Loucy (cell line): ENCODE results near the gene FAM124A.

Experiments
- H2AFZ ChIP-seq: fragments of 200-600 bp; sonication (generic); 2 replicates; pipeline ENCODE4 v1.6.0; 2016; ENCODE audit warnings: antibody characterized with exemption, mild to moderate bottlenecking, low read length, moderate library complexity
- H3F3A ChIP-seq: fragments of 200-600 bp; 2 replicates; pipeline ENCODE4 v1.6.0; 2016; ENCODE audit warnings: antibody characterized with exemption, low read depth, mild to moderate bottlenecking
- H3K27me3 ChIP-seq: fragments of 200-600 bp; sonication (generic); 2 replicates; pipeline ENCODE4 v1.6.1; 2014; ENCODE audit warnings: low read length, mild to moderate bottlenecking; ENCODE audit not compliant: insufficient read depth, poor library complexity, severe bottlenecking
- H3K36me3 ChIP-seq: fragments of 200-600 bp; sonication (generic); 2 replicates; pipeline ENCODE4 v1.6.1; 2016; ENCODE audit warnings: low read length; ENCODE audit not compliant: insufficient read depth
- H3K4me1 ChIP-seq: fragments of 200-600 bp; sonication (generic); 2 replicates; pipeline ENCODE4 v1.5.1; 2014; ENCODE audit warnings: low read length, mild to moderate bottlenecking; ENCODE audit not compliant: insufficient read depth, poor library complexity, severe bottlenecking
- H3K4me2 ChIP-seq: fragments of 200-600 bp; sonication (generic); 2 replicates; pipeline ENCODE4 v1.6.0; 2014; ENCODE audit warnings: antibody characterized with exemption, low read length, low read depth, mild to moderate bottlenecking; ENCODE audit not compliant: poor library complexity, severe bottlenecking
- H3K4me3 ChIP-seq: fragments of 200-600 bp; sonication (generic); 2 replicates; pipeline ENCODE4 v1.5.1; 2014; ENCODE audit warnings: low read length, mild to moderate bottlenecking, mixed read lengths; ENCODE audit not compliant: poor library complexity, severe bottlenecking
- H3K79me2 ChIP-seq: fragments of 200-600 bp; sonication (generic); 2 replicates; pipeline ENCODE4 v1.6.1; 2014; ENCODE audit warnings: low read length; ENCODE audit not compliant: insufficient read depth
- H3K9ac ChIP-seq: fragments of 200-600 bp; sonication (generic); 2 replicates; pipeline ENCODE4 v1.6.0; 2014; ENCODE audit warnings: mild to moderate bottlenecking, low read depth, low read length, moderate library complexity; ENCODE audit not compliant: poor library complexity, severe bottlenecking
- H3K9me2 ChIP-seq: fragments of 200-600 bp; sonication (generic); replicated peaks from 2 replicates; pipeline ENCODE4 v1.6.1; 2016; ENCODE audit warnings: low read depth, low read length, mixed read lengths
- H3K9me3 ChIP-seq: fragments of 200-600 bp; sonication (generic); 2 replicates; pipeline ENCODE4 v1.6.1; 2014; ENCODE audit warnings: mild to moderate bottlenecking, antibody characterized with exemption, low read length, low read depth; ENCODE audit not compliant: insufficient read depth
- H4K20me1 ChIP-seq: fragments of 200-600 bp; sonication (generic); 2 replicates; pipeline ENCODE4 v1.6.0; 2014; ENCODE audit warnings: antibody characterized with exemption, low read length, mild to moderate bottlenecking; ENCODE audit not compliant: insufficient read depth, poor library complexity, severe bottlenecking
- EZH2phosphoT487 ChIP-seq: fragments of 200-600 bp; IDR thresholded peaks from 2 replicates; pipeline ENCODE4 v1.6.1; 2018; ENCODE audit warnings: antibody characterized with exemption, mild to moderate bottlenecking, moderate library complexity, borderline replicate concordance
- TF ChIP-seq, protein P1 (sequence below): fragments of 200-600 bp; sonication (generic); conservative IDR thresholded peaks from 2 replicates; pipeline ENCODE4 v1.5.1; 2014; ENCODE audit warnings: mild to moderate bottlenecking, antibody characterized with exemption, low read length

FAM124A gene

GRCh38 chr13:51313619-51314018 is 91.4 kb downstream of the FAM124A start:
- Histone ChIP-seq H2AFZ (no peak overlapping the region), H3F3A (no peaks in the 10 kb centered on the region)

DNA sequence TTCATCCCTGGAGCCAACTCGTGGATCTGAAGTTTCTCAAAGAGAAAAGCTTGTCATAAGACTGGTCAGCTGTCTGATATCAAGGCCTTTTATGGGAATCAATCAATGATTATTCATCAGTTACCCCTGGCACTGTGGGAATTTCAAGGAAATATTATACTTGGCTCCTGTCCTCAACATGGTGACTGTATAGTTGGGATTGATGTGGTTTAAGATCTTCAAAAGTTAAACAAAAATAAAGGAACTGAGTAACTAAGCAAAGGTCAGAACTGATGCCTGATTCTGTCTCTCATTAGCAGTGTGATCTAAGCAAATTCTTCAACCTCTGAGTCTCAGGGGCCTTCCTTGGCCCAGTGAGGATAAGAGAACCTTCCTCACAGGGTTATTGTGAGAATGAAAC is 95.1 kb downstream of the FAM124A start:
- H3K4me3 ChIP-seq = no peak overlapping the region
- TF ChIP-seq, protein P1, sequence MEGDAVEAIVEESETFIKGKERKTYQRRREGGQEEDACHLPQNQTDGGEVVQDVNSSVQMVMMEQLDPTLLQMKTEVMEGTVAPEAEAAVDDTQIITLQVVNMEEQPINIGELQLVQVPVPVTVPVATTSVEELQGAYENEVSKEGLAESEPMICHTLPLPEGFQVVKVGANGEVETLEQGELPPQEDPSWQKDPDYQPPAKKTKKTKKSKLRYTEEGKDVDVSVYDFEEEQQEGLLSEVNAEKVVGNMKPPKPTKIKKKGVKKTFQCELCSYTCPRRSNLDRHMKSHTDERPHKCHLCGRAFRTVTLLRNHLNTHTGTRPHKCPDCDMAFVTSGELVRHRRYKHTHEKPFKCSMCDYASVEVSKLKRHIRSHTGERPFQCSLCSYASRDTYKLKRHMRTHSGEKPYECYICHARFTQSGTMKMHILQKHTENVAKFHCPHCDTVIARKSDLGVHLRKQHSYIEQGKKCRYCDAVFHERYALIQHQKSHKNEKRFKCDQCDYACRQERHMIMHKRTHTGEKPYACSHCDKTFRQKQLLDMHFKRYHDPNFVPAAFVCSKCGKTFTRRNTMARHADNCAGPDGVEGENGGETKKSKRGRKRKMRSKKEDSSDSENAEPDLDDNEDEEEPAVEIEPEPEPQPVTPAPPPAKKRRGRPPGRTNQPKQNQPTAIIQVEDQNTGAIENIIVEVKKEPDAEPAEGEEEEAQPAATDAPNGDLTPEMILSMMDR = no peak
- no peak for TF ChIP-seq EZH2phosphoT487
- H3F3A ChIP-seq = no peaks in the 10 kb centered on the region
- no peaks in the 10 kb centered on the region for H3K36me3 ChIP-seq
- H3K4me2 ChIP-seq = no peak overlapping the region
- H3K79me2 ChIP-seq = no peaks in the 10 kb centered on the region
- peaks cover 4% of the 10 kb centered on the region for H3K27me3 ChIP-seq
- H4K20me1 ChIP-seq = no peaks in the 10 kb centered on the region
- no peak overlapping the region for H2AFZ ChIP-seq
- H3K9me3 ChIP-seq = no peaks in the 10 kb centered on the region
- no peaks in the 10 kb centered on the region for H3K9me2 ChIP-seq
- no peak overlapping the region for H3K9ac ChIP-seq
- H3K4me1 ChIP-seq = no peaks in the 10 kb centered on the region

More at GRCh38 chr13:51313619-51314018, 91.4 kb downstream of the FAM124A start:
- H4K20me1 ChIP-seq = no peaks in the 10 kb centered on the region
- H3K4me3 ChIP-seq = no peak overlapping the region
- TF ChIP-seq, protein P1 = no peak
- TF ChIP-seq EZH2phosphoT487 = no peak
- no peaks in the 10 kb centered on the region for H3K9me2 ChIP-seq
- H3K9ac ChIP-seq = no peak overlapping the region
- peaks cover 4% of the 10 kb centered on the region for H3K27me3 ChIP-seq
- no peaks in the 10 kb centered on the region for H3K9me3 ChIP-seq
- no peaks in the 10 kb centered on the region for H3K4me1 ChIP-seq
- no peak overlapping the region for H3K4me2 ChIP-seq
- H3K79me2 ChIP-seq = no peaks in the 10 kb centered on the region
- no peaks in the 10 kb centered on the region for H3K36me3 ChIP-seq

GRCh38 chr13:51318015-51318414 is 95.8 kb downstream of the FAM124A start:
- no peaks in the 10 kb centered on the region for H4K20me1 ChIP-seq
- no peak for TF ChIP-seq EZH2phosphoT487
- TF ChIP-seq, protein P1 = no peak
- no peaks in the 10 kb centered on the region for H3K79me2 ChIP-seq
- H3K9me3 ChIP-seq = no peaks in the 10 kb centered on the region
- no peaks in the 10 kb centered on the region for H3F3A ChIP-seq
- H3K36me3 ChIP-seq = no peaks in the 10 kb centered on the region
- H3K4me2 ChIP-seq = no peak overlapping the region
- no peaks in the 10 kb centered on the region for H3K4me1 ChIP-seq
- peaks cover 4% of the 10 kb centered on the region for H3K27me3 ChIP-seq
- H3K9me2 ChIP-seq = no peaks in the 10 kb centered on the region
- H3K4me3 ChIP-seq = no peak overlapping the region
- H3K9ac ChIP-seq = no peak overlapping the region
- H2AFZ ChIP-seq = no peak overlapping the region
